ENCODE measurements around the gene MAP3K14. TPM values are rescaled to one million over a fixed set of nuclear protein-coding genes. Genes with fewer than 3 reads are reported as not detected.
A peak's percentile ranks its signal among the peaks of the same experiment; 100 is the strongest.

Gene MAP3K14
- polyA plus RNA-seq (2013, experiment 1 of 2), result 3.7 TPM
- polyA plus RNA-seq (2013, experiment 2 of 2), result 3.2 TPM

DNA sequence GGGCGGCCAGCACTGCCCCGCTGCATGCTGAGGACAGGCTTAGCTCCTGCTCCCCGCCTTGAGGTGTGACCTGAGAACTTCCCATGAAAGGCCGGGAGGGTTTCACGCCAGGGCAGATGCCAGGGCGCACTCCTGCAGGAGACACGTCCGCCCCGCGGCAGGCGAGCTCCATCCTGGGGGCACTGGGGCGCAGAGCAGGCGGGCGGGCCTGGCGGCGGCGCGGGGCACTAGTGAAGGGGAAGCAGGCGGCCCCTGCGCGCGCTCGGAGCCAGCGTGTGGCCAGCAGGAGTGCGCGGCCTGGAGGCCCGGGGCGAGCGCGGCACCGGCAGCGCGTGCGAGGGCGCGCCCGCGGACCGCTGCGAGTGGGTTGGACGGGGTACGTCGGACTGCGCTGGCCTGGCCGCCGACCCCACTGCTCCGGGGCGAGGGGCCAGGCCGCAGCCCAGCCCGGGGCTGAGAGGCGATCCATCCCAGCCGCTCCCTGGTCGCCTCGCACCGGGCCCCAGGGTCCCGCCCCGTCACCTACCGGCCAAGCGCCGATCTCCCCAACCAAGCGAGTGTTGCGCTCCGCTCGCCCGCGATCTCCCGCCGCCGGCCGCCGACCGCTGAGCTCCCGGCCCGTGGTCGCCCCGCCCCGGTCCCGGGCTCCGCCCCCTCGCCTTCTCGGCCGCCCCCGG is at the start of gene MAP3K14:
Gene MAP3K14 (minus strand): TSS at position 587 of the 677 bp plus-strand sequence. CDS start 26,275 bp downstream, outside the sequence.
- H3K4me1 ChIP-seq (ENCODE audit: control insufficient read depth, insufficient read depth, low read length, poor library complexity, severe bottlenecking), result peaks cover 54% of the 10 kb centered on the region
- 0% methylated on average over 72 of the region's 83 CpGs for WGBS, 2 experiments (ENCODE audit: insufficient coverage in 2 of 2)
- peak within 1 kb of the TSS; percentile 88 for H3K27ac ChIP-seq (ENCODE audit: low read depth, low read length, severe bottlenecking)
- no peaks in the 10 kb centered on the region for H3K9me3 ChIP-seq (ENCODE audit: control insufficient read depth, low read length)
- H3K4me3 ChIP-seq (ENCODE audit: extremely low read depth, insufficient read depth, low read length, poor library complexity, severe bottlenecking), result peak within 1 kb of the TSS; percentile 59
- peaks cover 2% of the 10 kb centered on the region for H3K36me3 ChIP-seq (ENCODE audit: control insufficient read depth, insufficient read depth, low read length)

DNA sequence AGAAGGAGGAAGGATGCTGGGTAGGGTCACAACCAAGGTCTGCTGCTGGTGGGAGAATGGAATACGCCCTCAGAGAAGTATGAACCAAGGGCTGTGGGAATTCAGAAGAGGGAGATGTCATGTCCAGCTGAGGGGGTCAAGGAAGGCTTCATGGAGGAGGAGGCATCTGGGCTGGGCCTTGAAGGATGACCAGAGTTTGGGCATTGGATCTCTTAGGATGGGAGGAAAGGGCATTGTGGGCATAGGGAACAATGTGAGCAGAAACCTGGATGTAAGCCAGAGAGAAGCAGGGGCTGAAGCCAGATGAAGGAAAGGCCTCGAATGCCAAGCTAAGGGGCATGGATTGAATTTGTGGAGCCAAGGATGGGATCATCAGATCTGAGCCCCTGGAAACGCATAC is 49.2 kb upstream of the MAP3K14 start:
- 100% methylated on average over 2 to 3 of the region's 3 CpGs for WGBS, 2 experiments (ENCODE audit: insufficient coverage in 2 of 2)
- Histone ChIP-seq H3K4me1 (ENCODE audit: control insufficient read depth, insufficient read depth, low read length, poor library complexity, severe bottlenecking) (peaks cover 20% of the 10 kb centered on the region), H3K4me3 (ENCODE audit: extremely low read depth, insufficient read depth, low read length, poor library complexity, severe bottlenecking) (no peak overlapping the region), H3K27ac (ENCODE audit: low read depth, low read length, severe bottlenecking) (no peak overlapping the region), H3K9me3 (ENCODE audit: control insufficient read depth, low read length) (no peaks in the 10 kb centered on the region), H3K36me3 (ENCODE audit: control insufficient read depth, insufficient read depth, low read length) (no peaks in the 10 kb centered on the region)

DNA sequence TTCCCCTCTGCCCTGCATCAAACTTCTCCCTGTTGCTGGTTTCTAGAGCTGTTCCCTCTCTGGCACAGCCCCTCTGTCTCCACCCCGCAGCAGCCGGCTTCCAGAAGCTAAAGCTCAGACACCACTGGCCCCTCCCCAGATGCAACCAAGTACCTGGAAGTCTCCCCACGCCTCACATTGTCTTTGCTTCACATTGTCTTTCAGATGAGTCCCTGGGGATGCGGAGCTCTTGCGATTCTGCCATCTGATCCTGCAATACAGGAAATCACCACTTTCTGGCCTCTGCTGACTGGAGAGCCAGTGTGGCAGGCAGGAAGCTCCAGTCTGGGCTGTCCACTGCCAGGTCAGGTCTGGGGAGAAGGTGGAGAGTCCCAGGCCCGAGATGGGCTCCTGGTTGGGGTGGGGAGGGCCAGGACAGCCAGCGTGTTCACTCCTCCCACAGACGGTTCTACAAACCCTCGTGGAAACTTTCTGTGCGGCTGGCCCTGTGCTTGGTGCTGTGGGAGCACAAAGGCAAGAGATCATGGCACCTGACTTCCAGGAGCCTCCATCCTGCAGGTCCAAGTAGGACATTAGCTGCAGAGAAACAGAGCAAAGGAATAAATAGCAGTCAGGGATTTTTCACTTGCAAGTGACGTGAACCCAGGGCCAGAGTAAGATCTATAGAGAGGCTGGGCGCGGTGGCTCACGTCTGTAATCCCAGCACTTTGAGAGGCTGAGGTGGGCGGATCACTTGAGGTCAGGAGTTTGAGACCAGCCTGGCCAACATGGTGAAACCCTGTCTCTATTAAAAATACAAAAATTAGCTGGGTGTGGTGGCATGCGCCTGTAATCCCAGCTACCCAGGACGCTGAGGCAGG is 47.9 kb upstream of the MAP3K14 start:
- peaks cover 13% of the 10 kb centered on the region for H3K4me1 ChIP-seq (ENCODE audit: control insufficient read depth, insufficient read depth, low read length, poor library complexity, severe bottlenecking)
- H3K9me3 ChIP-seq (ENCODE audit: control insufficient read depth, low read length), result no peaks in the 10 kb centered on the region
- no peak overlapping the region for H3K4me3 ChIP-seq (ENCODE audit: extremely low read depth, insufficient read depth, low read length, poor library complexity, severe bottlenecking)
- no peak overlapping the region for H3K27ac ChIP-seq (ENCODE audit: low read depth, low read length, severe bottlenecking)
- no peaks in the 10 kb centered on the region for H3K36me3 ChIP-seq (ENCODE audit: control insufficient read depth, insufficient read depth, low read length)
- WGBS, 2 experiments (ENCODE audit: insufficient coverage in 2 of 2), result 43 to 49% methylated on average over 9 to 10 of the region's 17 CpGs

DNA sequence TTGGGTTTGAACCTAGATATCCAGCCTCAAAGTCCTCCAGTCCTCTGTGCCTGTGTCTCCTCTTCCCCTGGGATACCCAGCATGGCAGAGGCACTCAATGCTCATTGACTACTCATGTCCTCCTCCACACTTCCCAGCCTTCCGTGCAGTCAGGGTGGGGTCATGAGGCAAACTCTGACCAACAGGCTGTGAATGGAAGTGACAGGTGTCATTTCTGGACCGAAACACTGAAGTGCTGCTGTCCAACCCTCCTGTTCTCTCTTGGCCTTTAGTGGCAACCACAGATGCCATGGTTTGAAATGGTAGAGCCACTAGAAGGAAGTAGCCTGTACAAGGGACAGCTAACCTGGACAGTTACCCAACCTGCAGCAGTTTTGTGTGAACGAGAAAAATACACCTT is 46.7 kb upstream of the MAP3K14 start:
- H3K4me3 ChIP-seq (ENCODE audit: extremely low read depth, insufficient read depth, low read length, poor library complexity, severe bottlenecking), result no peak overlapping the region
- no peaks in the 10 kb centered on the region for H3K36me3 ChIP-seq (ENCODE audit: control insufficient read depth, insufficient read depth, low read length)
- H3K9me3 ChIP-seq (ENCODE audit: control insufficient read depth, low read length), result no peaks in the 10 kb centered on the region
- H3K27ac ChIP-seq (ENCODE audit: low read depth, low read length, severe bottlenecking), result no peak overlapping the region
- peaks cover 13% of the 10 kb centered on the region for H3K4me1 ChIP-seq (ENCODE audit: control insufficient read depth, insufficient read depth, low read length, poor library complexity, severe bottlenecking)
- WGBS, 2 experiments (ENCODE audit: insufficient coverage in 2 of 2), result 86 to 100% methylated on average over 1 of the region's 3 CpGs

DNA sequence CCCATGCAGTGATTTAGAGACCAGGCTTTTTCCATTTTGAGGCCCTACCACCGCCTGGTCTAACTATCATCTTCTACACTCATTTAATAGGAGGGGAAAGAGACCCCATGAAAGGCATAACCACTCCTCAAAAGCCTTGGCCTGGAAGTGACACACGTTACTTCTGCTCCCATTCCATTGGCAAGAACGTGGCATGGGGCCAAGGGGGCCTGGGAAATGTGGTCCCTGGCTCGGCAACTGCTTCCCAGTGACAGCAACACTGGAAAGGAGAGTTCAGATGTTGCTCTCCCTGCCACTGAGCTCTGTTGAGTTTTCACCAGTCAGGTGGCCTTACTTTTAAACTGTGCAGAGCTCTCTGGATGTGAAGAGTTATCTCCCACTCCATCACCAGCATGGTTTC is 45.2 kb upstream of the MAP3K14 start:
- no peak overlapping the region for H3K27ac ChIP-seq (ENCODE audit: low read depth, low read length, severe bottlenecking)
- H3K36me3 ChIP-seq (ENCODE audit: control insufficient read depth, insufficient read depth, low read length), result no peaks in the 10 kb centered on the region
- peaks cover 13% of the 10 kb centered on the region for H3K4me1 ChIP-seq (ENCODE audit: control insufficient read depth, insufficient read depth, low read length, poor library complexity, severe bottlenecking)
- no peaks in the 10 kb centered on the region for H3K9me3 ChIP-seq (ENCODE audit: control insufficient read depth, low read length)
- 83 to 87% methylated on average over 2 to 3 of the region's 4 CpGs for WGBS, 2 experiments (ENCODE audit: insufficient coverage in 2 of 2)
- H3K4me3 ChIP-seq (ENCODE audit: extremely low read depth, insufficient read depth, low read length, poor library complexity, severe bottlenecking), result no peak overlapping the region

DNA sequence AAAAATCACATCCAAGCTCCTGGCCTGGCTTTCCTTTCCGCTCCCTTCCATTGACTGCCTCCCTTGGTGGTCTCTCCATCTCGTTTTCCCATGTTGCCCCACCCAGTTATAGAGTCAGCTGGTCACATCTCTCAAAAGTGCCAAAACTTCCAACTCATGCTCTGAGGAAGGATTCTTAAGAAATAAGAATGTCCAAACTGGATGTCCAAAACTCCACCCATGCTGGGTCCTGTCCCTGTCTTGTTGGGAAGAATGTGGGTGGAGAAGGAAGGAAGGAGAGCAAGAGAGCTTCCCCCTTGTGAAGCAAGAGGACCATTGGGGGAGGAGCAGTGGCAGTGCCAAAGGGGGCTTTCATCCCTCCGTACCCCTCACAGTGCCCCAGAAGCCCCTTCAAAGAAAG is 44.6 kb upstream of the MAP3K14 start:
- WGBS, 2 experiments (ENCODE audit: insufficient coverage in 2 of 2), result 95% methylated on average over 2 to 3 of the region's 3 CpGs
- Histone ChIP-seq H3K4me1 (ENCODE audit: control insufficient read depth, insufficient read depth, low read length, poor library complexity, severe bottlenecking) (peaks cover 8% of the 10 kb centered on the region), H3K27ac (ENCODE audit: low read depth, low read length, severe bottlenecking) (no peak overlapping the region), H3K36me3 (ENCODE audit: control insufficient read depth, insufficient read depth, low read length) (no peaks in the 10 kb centered on the region), H3K9me3 (ENCODE audit: control insufficient read depth, low read length) (no peaks in the 10 kb centered on the region), H3K4me3 (ENCODE audit: extremely low read depth, insufficient read depth, low read length, poor library complexity, severe bottlenecking) (no peak overlapping the region)

DNA sequence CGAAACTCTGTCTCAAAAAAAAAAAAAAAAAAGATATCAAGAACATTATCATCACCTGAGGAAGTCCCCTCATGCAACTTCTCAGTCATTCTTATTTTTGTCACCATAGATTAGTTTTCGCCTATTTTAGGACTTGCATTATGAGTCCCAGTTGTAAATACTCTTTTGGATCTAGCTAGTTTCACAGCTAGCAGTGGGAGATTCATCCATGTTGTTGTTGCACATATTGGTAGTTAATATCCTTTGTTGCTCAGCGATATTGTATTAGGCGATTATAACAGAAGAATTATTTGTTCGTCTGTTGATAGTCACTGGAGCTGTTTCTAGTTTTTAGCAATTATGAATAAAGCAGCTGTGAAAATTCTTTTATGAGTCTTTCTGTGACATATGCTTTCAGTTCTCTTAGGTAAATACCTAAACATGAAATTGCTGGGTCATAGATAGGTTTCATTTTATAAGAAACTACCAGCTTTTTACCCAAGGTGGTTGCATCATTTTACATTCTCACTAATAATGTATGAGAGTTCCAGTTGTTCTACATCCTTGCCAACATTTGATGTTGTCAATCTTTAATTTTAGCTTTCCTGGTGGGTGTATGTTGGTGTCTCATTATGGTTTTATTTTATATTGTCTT is 40.7 kb upstream of the MAP3K14 start:
- Histone ChIP-seq H3K36me3 (ENCODE audit: control insufficient read depth, insufficient read depth, low read length) (no peaks in the 10 kb centered on the region), H3K27ac (ENCODE audit: low read depth, low read length, severe bottlenecking) (no peak overlapping the region), H3K4me1 (ENCODE audit: control insufficient read depth, insufficient read depth, low read length, poor library complexity, severe bottlenecking) (no peaks in the 10 kb centered on the region), H3K4me3 (ENCODE audit: extremely low read depth, insufficient read depth, low read length, poor library complexity, severe bottlenecking) (no peak overlapping the region), H3K9me3 (ENCODE audit: control insufficient read depth, low read length) (no peaks in the 10 kb centered on the region)
- 97 to 100% methylated on average over 1 to 5 of the region's 5 CpGs for WGBS, 2 experiments (ENCODE audit: insufficient coverage in 2 of 2)

DNA sequence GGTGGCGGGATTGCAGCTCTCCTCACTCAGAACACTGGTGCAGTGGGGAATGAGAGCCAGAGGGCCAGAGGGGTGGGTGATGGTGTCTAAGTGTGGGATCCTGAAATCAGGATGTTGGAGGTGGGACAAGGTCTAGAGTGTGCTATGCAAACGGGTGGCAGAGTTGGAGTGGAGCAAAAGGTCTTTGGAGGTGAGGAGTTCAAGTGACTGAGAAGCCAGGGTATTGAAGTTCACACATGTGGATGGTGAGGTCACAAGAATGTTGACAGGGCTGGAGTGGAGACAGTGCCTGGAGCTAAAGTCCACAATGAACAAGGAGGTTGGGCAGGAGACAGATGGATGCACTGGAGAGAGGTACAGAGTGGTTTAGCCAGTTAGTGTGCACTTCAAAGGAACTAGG is 38.3 kb upstream of the MAP3K14 start:
- H3K36me3 ChIP-seq (ENCODE audit: control insufficient read depth, insufficient read depth, low read length), result no peaks in the 10 kb centered on the region
- no peak overlapping the region for H3K4me3 ChIP-seq (ENCODE audit: extremely low read depth, insufficient read depth, low read length, poor library complexity, severe bottlenecking)
- no peak overlapping the region for H3K27ac ChIP-seq (ENCODE audit: low read depth, low read length, severe bottlenecking)
- WGBS, 2 experiments (ENCODE audit: insufficient coverage in 2 of 2), result 85% methylated on average over 2 of the region's 2 CpGs; no CpG with 5 or more reads in 1 of the 2 experiments
- peaks cover 6% of the 10 kb centered on the region for H3K9me3 ChIP-seq (ENCODE audit: control insufficient read depth, low read length)
- no peaks in the 10 kb centered on the region for H3K4me1 ChIP-seq (ENCODE audit: control insufficient read depth, insufficient read depth, low read length, poor library complexity, severe bottlenecking)

DNA sequence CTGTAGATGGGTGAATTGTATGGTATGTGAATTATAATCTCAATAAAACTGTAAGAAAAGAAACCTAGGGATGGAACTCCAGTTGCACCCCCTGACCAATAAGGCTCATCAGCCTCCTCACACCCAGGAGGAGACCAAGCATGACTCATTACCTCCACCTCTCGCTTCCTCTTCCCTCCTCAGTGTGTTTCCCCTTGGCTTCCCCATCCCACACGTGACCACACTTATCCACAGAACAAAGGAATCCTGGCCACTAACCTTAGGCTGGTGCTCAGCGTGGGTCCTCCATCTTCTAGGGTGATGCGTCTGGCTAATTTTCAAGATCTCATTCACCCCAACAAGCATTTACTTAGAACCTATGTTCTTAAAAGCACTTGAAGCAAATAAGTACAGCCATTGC is 36.2 kb upstream of the MAP3K14 start:
- Histone ChIP-seq H3K9me3 (ENCODE audit: control insufficient read depth, low read length) (peaks cover 6% of the 10 kb centered on the region), H3K36me3 (ENCODE audit: control insufficient read depth, insufficient read depth, low read length) (no peaks in the 10 kb centered on the region), H3K4me1 (ENCODE audit: control insufficient read depth, insufficient read depth, low read length, poor library complexity, severe bottlenecking) (no peaks in the 10 kb centered on the region), H3K27ac (ENCODE audit: low read depth, low read length, severe bottlenecking) (no peak overlapping the region), H3K4me3 (ENCODE audit: extremely low read depth, insufficient read depth, low read length, poor library complexity, severe bottlenecking) (no peak overlapping the region)
- WGBS, 2 experiments (ENCODE audit: insufficient coverage in 2 of 2), result 89 to 92% methylated on average over 4 of the region's 4 CpGs

DNA sequence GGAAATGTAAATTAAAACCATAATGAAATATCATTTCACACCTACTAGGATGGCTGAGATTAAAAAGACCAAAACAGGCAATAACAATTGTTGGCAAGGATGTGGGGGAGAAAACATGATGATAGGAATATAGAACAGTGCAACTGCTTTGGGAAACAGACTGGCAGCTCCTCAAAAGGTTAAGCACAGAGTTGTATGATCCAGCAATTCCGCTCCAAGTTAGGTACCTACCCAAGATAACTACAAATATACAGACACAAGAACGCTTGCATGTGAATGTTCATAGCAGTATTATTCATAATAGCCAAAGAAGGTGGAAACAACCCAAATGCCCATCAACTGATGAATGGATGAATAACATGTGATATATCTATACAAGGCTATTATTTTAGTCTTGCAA is 35.0 kb upstream of the MAP3K14 start:
- no CpG with 5 or more reads among the region's 2 CpGs for WGBS, 2 experiments (ENCODE audit: insufficient coverage in 2 of 2)
- Histone ChIP-seq H3K4me1 (ENCODE audit: control insufficient read depth, insufficient read depth, low read length, poor library complexity, severe bottlenecking) (peaks cover 2% of the 10 kb centered on the region), H3K27ac (ENCODE audit: low read depth, low read length, severe bottlenecking) (no peak overlapping the region), H3K4me3 (ENCODE audit: extremely low read depth, insufficient read depth, low read length, poor library complexity, severe bottlenecking) (no peak overlapping the region), H3K36me3 (ENCODE audit: control insufficient read depth, insufficient read depth, low read length) (no peaks in the 10 kb centered on the region), H3K9me3 (ENCODE audit: control insufficient read depth, low read length) (peaks cover 6% of the 10 kb centered on the region)
